IMR-90 (cell line): ENCODE measurements around the gene CHD9. TPM values are rescaled to one million over a fixed set of nuclear protein-coding genes. Genes with fewer than 3 reads are reported as not detected.
"Not testable (repeated sequence)": the region's sequence is repeated elsewhere in the genome, so short reads cannot be mapped to it uniquely, and the experiment has no call there.

Experiments used
- ATAC-seq: fragments of 200-7000 bp; cut with Tn5 transposase; 2 replicates; pipeline ENCODE4 v1.9.1; 2020; ENCODE audit warnings: low read depth, mild to moderate bottlenecking, moderate library complexity
- BruUV-seq: library from RNA; stranded (reverse); fragments of 400-500 nt; replicated peaks from 2 replicates; lab custom pipeline; 2021; lab: Mats Ljungman, UMichigan
- CTCF ChIA-PET: fragments of 300-600 bp; formaldehyde crosslinking; extraction: SDS; loops from one replicate; lab custom pipeline; 2021; ENCODE audit warnings: antibody characterized with exemption; lab: Yijun Ruan, JAX
- POLR2A ChIA-PET: fragments of 300-600 bp; sonication (Branson Sonifier 250); formaldehyde crosslinking; loops from one replicate; lab custom pipeline; 2022; ENCODE audit warnings: antibody characterized with exemption; ENCODE audit not compliant: unreplicated experiment; lab: Charles Lee
- DNase-seq: peaks from one replicate; pipeline ENCODE4 v3.0.0; 2013
- H2AFZ ChIP-seq: replicated peaks from 2 replicates; pipeline ENCODE3; 2013; ENCODE audit warnings: low read length, mild to moderate bottlenecking; ENCODE audit not compliant: poor library complexity
- H2AK5ac ChIP-seq: 2 replicates; pipeline ENCODE4 v1.6.1; 2013; ENCODE audit warnings: low read depth, low read length, inconsistent platforms
- H2AK9ac ChIP-seq: replicated peaks from 2 replicates; pipeline ENCODE3; 2013; ENCODE audit warnings: mild to moderate bottlenecking, low read depth, low read length, moderate library complexity; ENCODE audit not compliant: poor library complexity
- H2BK120ac ChIP-seq: 2 replicates; pipeline ENCODE4 v1.6.1; 2013; ENCODE audit warnings: low read depth, low read length, inconsistent platforms
- H2BK15ac ChIP-seq: 3 replicates; pipeline ENCODE4 v1.6.1; 2013; ENCODE audit warnings: low read depth, low read length, inconsistent platforms
- H2BK20ac ChIP-seq: 2 replicates; pipeline ENCODE4 v1.6.1; 2013; ENCODE audit warnings: low read depth, mild to moderate bottlenecking, inconsistent platforms, low read length, moderate library complexity
- H2BK5ac ChIP-seq: 2 replicates; pipeline ENCODE4 v1.6.1; 2013; ENCODE audit warnings: mild to moderate bottlenecking, low read depth, low read length, inconsistent platforms; ENCODE audit not compliant: poor library complexity, severe bottlenecking
- H3K14ac ChIP-seq: replicated peaks from 2 replicates; pipeline ENCODE4 v1.6.1; 2013; ENCODE audit warnings: low read depth, low read length, inconsistent platforms
- H3K18ac ChIP-seq: 2 replicates; pipeline ENCODE4 v1.6.1; 2013; ENCODE audit warnings: low read depth, low read length, control low read depth
- H3K23ac ChIP-seq: 2 replicates; pipeline ENCODE4 v1.6.1; 2013; ENCODE audit warnings: low read depth, low read length, inconsistent platforms
- H3K27ac ChIP-seq: 2 replicates; pipeline ENCODE4 v1.5.1; 2013; ENCODE audit warnings: mild to moderate bottlenecking, control low read depth, low read length; ENCODE audit not compliant: insufficient read depth
- H3K27me3 ChIP-seq: 2 replicates; pipeline ENCODE4 v1.6.1; 2013; ENCODE audit warnings: low read length; ENCODE audit not compliant: control insufficient read depth, insufficient read depth
- H3K36me3 ChIP-seq: 2 replicates; pipeline ENCODE4 v1.6.1; 2013; ENCODE audit warnings: low read length, mixed read lengths; ENCODE audit not compliant: control insufficient read depth, insufficient read depth
- H3K4ac ChIP-seq: 2 replicates; pipeline ENCODE4 v1.6.1; 2013; ENCODE audit warnings: low read depth, low read length, inconsistent platforms
- H3K4me1 ChIP-seq: 2 replicates; pipeline ENCODE4 v1.6.1; 2013; ENCODE audit warnings: low read length, mixed read lengths; ENCODE audit not compliant: control insufficient read depth, insufficient read depth
- H3K4me2 ChIP-seq: 2 replicates; pipeline ENCODE4 v1.6.1; 2013; ENCODE audit warnings: low read depth, mild to moderate bottlenecking, control low read depth, low read length, moderate library complexity
- H3K4me3 ChIP-seq: 2 replicates; pipeline ENCODE4 v1.5.1; 2013; ENCODE audit warnings: low read depth, mild to moderate bottlenecking, control low read depth, low read length, moderate library complexity; ENCODE audit not compliant: insufficient read depth
- H3K56ac ChIP-seq: 2 replicates; pipeline ENCODE4 v1.6.1; 2013; ENCODE audit warnings: low read length, inconsistent platforms; ENCODE audit not compliant: insufficient read depth; ENCODE audit errors: extremely low read depth
- H3K79me1 ChIP-seq, 2 experiments: 2 replicates each; pipeline ENCODE4 v1.6.1; 2013; ENCODE audit warnings: low read length in 2 of 2, inconsistent platforms in 1 of 2, low read depth in 1 of 2
- H3K9ac ChIP-seq: 2 replicates; pipeline ENCODE4 v1.6.1; 2013; ENCODE audit warnings: low read depth, low read length, control low read depth
- H3K9me1 ChIP-seq: 2 replicates; pipeline ENCODE4 v1.6.1; 2013; ENCODE audit warnings: low read length, inconsistent platforms; ENCODE audit not compliant: insufficient read depth
- H3K9me3 ChIP-seq: 2 replicates; pipeline ENCODE4 v1.6.1; 2013; ENCODE audit warnings: low read length; ENCODE audit not compliant: control insufficient read depth, insufficient read depth
- H4K20me1 ChIP-seq: 2 replicates; pipeline ENCODE4 v1.6.1; 2013; ENCODE audit warnings: low read length, inconsistent platforms; ENCODE audit not compliant: insufficient read depth
- H4K5ac ChIP-seq: 2 replicates; pipeline ENCODE4 v1.6.1; 2013; ENCODE audit warnings: mild to moderate bottlenecking, low read depth, low read length, control low read depth
- H4K8ac ChIP-seq, 2 experiments: 2 replicates each; pipeline ENCODE4 v1.6.1; 2013; ENCODE audit warnings: low read depth in 2 of 2, low read length in 2 of 2, control low read depth in 1 of 2, inconsistent platforms in 1 of 2
- H4K91ac ChIP-seq: 2 replicates; pipeline ENCODE4 v1.6.1; 2013; ENCODE audit warnings: low read depth, low read length, inconsistent platforms; ENCODE audit not compliant: insufficient read depth
- WGBS, 2 experiments: methylation state at CpG; one replicate each; pipeline versions ENCODE4 v1.1.5 to v1.1.7; 2013; ENCODE audit warnings: missing lambda C conversion rate in 2 of 2; ENCODE audit not compliant: insufficient read length in 1 of 2; ENCODE audit errors: extremely low coverage in 2 of 2; 5-methylcytosine and 5-hydroxymethylcytosine counted together
- dilution Hi-C: fragments of 300-500 bp; cut with HindIII; formaldehyde crosslinking; loops from one replicate; pipeline ENCODE4 v1.14.3; 2018; ENCODE audit warnings: low sequenced_read_pairs; ENCODE audit not compliant: unreplicated experiment
- in situ Hi-C: fragments of 300-500 bp; cut with MboI; formaldehyde crosslinking; loops from 3 replicates; pipeline ENCODE4 v1.14.3; 2019; ENCODE audit warnings: low sequenced_read_pairs, inconsistent platforms, mixed read lengths
- intact Hi-C: fragments of 100-400 bp; cut with micrococcal nuclease; formaldehyde crosslinking; loops from 2 replicates; pipeline ENCODE4 v1.10.0; 2022
- polyA plus RNA-seq, 3 experiments: library from polyadenylated mRNA; depleted of rRNA; stranded (reverse); fragments of >200 nt; gene quantifications; 2 replicates each; pipeline ENCODE4 v1.2.3, GENCODE V29; 2012; ENCODE audit warnings: low replicate concordance in 1 of 3
- total RNA-seq: library from RNA; depleted of rRNA; stranded (reverse); fragments of >200 nt; gene quantifications from 2 replicates; pipeline ENCODE4 v1.2.3, GENCODE V29; 2012

CHD9 gene
- total and polyA plus RNA-seq, 2 of the 4 experiments (the other 2 are of a cell fraction) = 9.1 to 48.8 TPM

GRCh38 chr16:53278498-53278897 lies 223.7 kb downstream of the CHD9 start:
- H4K5ac ChIP-seq, dilution Hi-C loops, CTCF ChIA-PET, H3K56ac ChIP-seq, H2AFZ ChIP-seq, H2BK5ac ChIP-seq, H3K9ac ChIP-seq, in situ Hi-C loops, H3K4me2 ChIP-seq, H2AK9ac ChIP-seq, H3K18ac ChIP-seq, H2BK20ac ChIP-seq, H2BK15ac ChIP-seq, H3K27ac ChIP-seq, intact Hi-C loops, H4K91ac ChIP-seq, POLR2A ChIA-PET, H3K23ac ChIP-seq, H3K79me1 ChIP-seq, H3K27me3 ChIP-seq, H3K4ac ChIP-seq, H3K14ac ChIP-seq, H4K20me1 ChIP-seq, H3K4me3 ChIP-seq, ATAC-seq, H3K9me1 ChIP-seq, H3K4me1 ChIP-seq, DNase-seq, H2BK120ac ChIP-seq, H3K9me3 ChIP-seq, H4K8ac ChIP-seq, BruUV-seq, H2AK5ac ChIP-seq: not testable (repeated sequence)
- WGBS, 2 experiments = no CpG with 5 or more reads among the region's 2 CpGs
- peaks cover 24% of the 10 kb centered on the region for H3K36me3 ChIP-seq
